HepG2 (cell line): ENCODE data around the gene CPT1C. TPM values are rescaled to one million over a fixed set of nuclear protein-coding genes. Genes with fewer than 3 reads are reported as not detected.

Source experiments
- CREB3 ChIP-seq: sonication (generic); formaldehyde crosslinking; IDR thresholded peaks from 2 replicates; pipeline ENCODE4 v1.5.0; 2020; ENCODE audit warnings: missing genetic modification reagents
- DBP ChIP-seq: sonication (generic); formaldehyde crosslinking; IDR thresholded peaks from 2 replicates; pipeline ENCODE4 v1.4.0; 2020; ENCODE audit warnings: missing genetic modification reagents; ENCODE audit errors: not compliant biosample characterization
- FOXA3 ChIP-seq: IDR thresholded peaks from 2 replicates; pipeline ENCODE4 v1.6.1; 2016; ENCODE audit warnings: missing genetic modification reagents, missing compliant biosample characterization
- JUNB ChIP-seq: sonication (generic); formaldehyde crosslinking; IDR thresholded peaks from 2 replicates; pipeline ENCODE4 v1.8.0; 2022; ENCODE audit warnings: missing genetic modification reagents, mild to moderate bottlenecking, borderline replicate concordance
- KAT2B ChIP-seq: fragments of 150-350 bp; IDR thresholded peaks from 2 replicates; pipeline ENCODE4 v1.6.1; 2014; ENCODE audit warnings: low read depth, low read length, borderline replicate concordance
- KMT2B ChIP-seq: IDR thresholded peaks from 2 replicates; pipeline ENCODE4 v1.6.1; 2016; ENCODE audit warnings: missing genetic modification reagents, missing compliant biosample characterization
- NBN ChIP-seq: fragments of 450-650 bp; conservative IDR thresholded peaks from 2 replicates; pipeline ENCODE4 v1.6.1; 2017
- NFYB ChIP-seq: sonication (generic); formaldehyde crosslinking; IDR thresholded peaks from 2 replicates; pipeline ENCODE4 v1.4.0; 2020; ENCODE audit warnings: missing genetic modification reagents
- POLR2A ChIP-seq, 2 experiments: IDR thresholded peaks; 2 replicates each; pipeline ENCODE4 v1.6.1; 2011; ENCODE audit warnings: low read depth in 2 of 2, low read length in 2 of 2, mild to moderate bottlenecking in 1 of 2, moderate library complexity in 1 of 2; ENCODE audit not compliant: insufficient read depth in 1 of 2
- RXRB ChIP-seq: IDR thresholded peaks from 2 replicates; pipeline ENCODE4 v1.6.1; 2016; ENCODE audit warnings: borderline replicate concordance, missing genetic modification reagents, missing compliant biosample characterization
- SMARCE1 ChIP-seq: fragments of 450-650 bp; IDR thresholded peaks from 2 replicates; pipeline ENCODE4 v1.6.1; 2017; ENCODE audit warnings: borderline replicate concordance
- SOX5 ChIP-seq: IDR thresholded peaks from 2 replicates; pipeline ENCODE4 v1.6.1; 2016; ENCODE audit warnings: borderline replicate concordance
- SP140L ChIP-seq: sonication (generic); formaldehyde crosslinking; IDR thresholded peaks from 2 replicates; pipeline ENCODE4 v1.4.0; 2020; ENCODE audit warnings: missing genetic modification reagents, borderline replicate concordance
- STAG1 ChIP-seq: sonication (generic); formaldehyde crosslinking; IDR thresholded peaks from 2 replicates; pipeline ENCODE4 v1.4.0; 2020; ENCODE audit warnings: missing genetic modification reagents
- TRIM22 ChIP-seq: fragments of 450-650 bp; IDR thresholded peaks from 2 replicates; pipeline ENCODE4 v1.6.1; 2017
- ZNF235 ChIP-seq: sonication (generic); formaldehyde crosslinking; IDR thresholded peaks from 2 replicates; pipeline ENCODE4 v1.8.1; 2023; ENCODE audit warnings: mild to moderate bottlenecking, missing genetic modification reagents, borderline replicate concordance
- ZNF281 ChIP-seq: sonication (generic); formaldehyde crosslinking; IDR thresholded peaks from 2 replicates; pipeline ENCODE4 v1.4.0; 2020; ENCODE audit warnings: missing genetic modification reagents, borderline replicate concordance
- ZNF333 ChIP-seq: sonication (generic); formaldehyde crosslinking; IDR thresholded peaks from 2 replicates; pipeline ENCODE4 v1.4.0; 2020; ENCODE audit warnings: mild to moderate bottlenecking, missing genetic modification reagents, borderline replicate concordance
- ZNF530 ChIP-seq: sonication (generic); formaldehyde crosslinking; IDR thresholded peaks from 2 replicates; pipeline ENCODE4 v1.5.0; 2020; ENCODE audit warnings: low read depth, mild to moderate bottlenecking, missing genetic modification reagents
- ZNF574 ChIP-seq: sonication (generic); formaldehyde crosslinking; IDR thresholded peaks from 2 replicates; pipeline ENCODE4 v1.4.0; 2020; ENCODE audit warnings: missing genetic modification reagents
- ZNF615 ChIP-seq: sonication (generic); formaldehyde crosslinking; IDR thresholded peaks from 2 replicates; pipeline ENCODE4 v1.5.0; 2020; ENCODE audit warnings: mild to moderate bottlenecking, missing genetic modification reagents, borderline replicate concordance
- ZNF777 ChIP-seq: sonication (generic); formaldehyde crosslinking; IDR thresholded peaks from 2 replicates; pipeline ENCODE4 v1.4.0; 2020; ENCODE audit warnings: missing genetic modification reagents
- polyA plus RNA-seq, 8 experiments: library from polyadenylated mRNA; depleted of rRNA in 3 of 8; stranded (reverse) in 7 of 8; unstranded in 1 of 8; fragments of >200 nt; fragmentation: Illumina TruSeq in 4 of 8; extraction: Trizol in 4 of 8; gene quantifications; 2 replicates each; pipeline versions ENCODE4 v1.2.1 to v1.2.3, GENCODE V29; 2011 to 2016; ENCODE audit warnings: low read depth in 4 of 8, missing spikeins in 1 of 8, mixed read lengths in 1 of 8; ENCODE audit not compliant: insufficient read depth in 1 of 8
- total RNA-seq, 5 experiments: library from RNA; depleted of rRNA; stranded (reverse); fragments of >200 nt; fragmentation: Illumina TruSeq; extraction: Trizol; gene quantifications; 2 replicates each; pipeline ENCODE4 v1.2.3, GENCODE V29; 2016; ENCODE audit warnings: low read depth in 1 of 5

CPT1C gene
- total and polyA plus RNA-seq, 2 of the 13 experiments (the other 11 are each of a cell fraction or from before 2014, with no cell fraction given) = 0.18 TPM; not detected in 1

GRCh38 chr19:49672131-49672919 lies 18.6 kb upstream of the CPT1C start (continued):
- peak; percentile 68 for TF ChIP-seq STAG1 (CRISPR knock-in tag)
- 0 out of 2 replicates have a peak, but pooled peaks have one; percentile 25 for TF ChIP-seq FOXA3
- TF ChIP-seq SOX5 = 0 out of 2 replicates have a peak, but pooled peaks have one; percentile 54
- no peak for TF ChIP-seq NFYB (CRISPR knock-in tag)
- 0 out of 2 replicates have a peak, but pooled peaks have one; percentile 17 for TF ChIP-seq ZNF777 (CRISPR knock-in tag)
- TF ChIP-seq ZNF281 (CRISPR knock-in tag) = no peak; the same call in 1 of the 2 replicates
- no peak for TF ChIP-seq JUNB (CRISPR knock-in tag)
- TF ChIP-seq ZNF235 (CRISPR knock-in tag) = peak; percentile 71; the same call in 1 of the 2 replicates
- TF ChIP-seq KAT2B = no peak
- TF ChIP-seq SMARCE1 = no peak
- TF ChIP-seq ZNF530 (CRISPR knock-in tag) = no peak
- peak; percentile 35; the same call in 1 of the 2 replicates for TF ChIP-seq ZNF333 (CRISPR knock-in tag)
- TF ChIP-seq POLR2A (IDR thresholded peaks at IDR 0.05; ENCODE audit: insufficient read depth in 1 of 2, low read depth in 2 of 2, low read length in 2 of 2) = peak; percentile 56 to 76; a peak in 3 of 4 replicates
- TF ChIP-seq RXRB (CRISPR knock-in tag) = peak; percentile 58
- TF ChIP-seq TRIM22 = no peak
- peak; percentile 67; the same call in 1 of the 2 replicates for TF ChIP-seq KMT2B (CRISPR knock-in tag)
- TF ChIP-seq CREB3 (CRISPR knock-in tag) = no peak
- no peak for TF ChIP-seq DBP
- TF ChIP-seq ZNF574 (CRISPR knock-in tag) = peak; percentile 73; the same call in 1 of the 2 replicates
- TF ChIP-seq NBN = no peak
- no peak for TF ChIP-seq SP140L (CRISPR knock-in tag)
- no peak for TF ChIP-seq ZNF615 (CRISPR knock-in tag)
